ENCODE measurements around the gene EFNB2.

DNA sequence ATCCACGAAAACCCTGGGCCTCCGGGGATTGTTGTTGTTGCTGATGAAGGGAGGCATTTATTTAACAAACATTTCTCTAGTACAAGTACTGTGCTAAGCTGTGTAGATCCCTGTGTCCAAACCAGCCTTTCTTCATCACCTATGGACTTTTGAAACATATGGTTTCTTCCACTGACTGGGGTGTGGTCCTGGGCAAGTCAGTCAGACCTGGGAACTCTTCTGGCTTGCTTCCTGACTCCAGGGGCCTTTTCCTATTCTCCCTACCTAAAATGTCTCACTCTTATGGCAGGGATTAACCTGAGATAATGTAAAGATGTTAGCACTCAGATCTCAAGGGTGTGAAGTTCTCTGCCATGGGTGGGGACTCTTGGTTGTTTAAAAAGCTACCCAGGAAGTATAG, 46.8 kb downstream of the EFNB2 start:
- TF ChIP-seq POLR2AphosphoS5 (IDR thresholded peaks at IDR 0.05; ENCODE audit: low read depth, low read length): no peak
- TF ChIP-seq, protein P1, sequence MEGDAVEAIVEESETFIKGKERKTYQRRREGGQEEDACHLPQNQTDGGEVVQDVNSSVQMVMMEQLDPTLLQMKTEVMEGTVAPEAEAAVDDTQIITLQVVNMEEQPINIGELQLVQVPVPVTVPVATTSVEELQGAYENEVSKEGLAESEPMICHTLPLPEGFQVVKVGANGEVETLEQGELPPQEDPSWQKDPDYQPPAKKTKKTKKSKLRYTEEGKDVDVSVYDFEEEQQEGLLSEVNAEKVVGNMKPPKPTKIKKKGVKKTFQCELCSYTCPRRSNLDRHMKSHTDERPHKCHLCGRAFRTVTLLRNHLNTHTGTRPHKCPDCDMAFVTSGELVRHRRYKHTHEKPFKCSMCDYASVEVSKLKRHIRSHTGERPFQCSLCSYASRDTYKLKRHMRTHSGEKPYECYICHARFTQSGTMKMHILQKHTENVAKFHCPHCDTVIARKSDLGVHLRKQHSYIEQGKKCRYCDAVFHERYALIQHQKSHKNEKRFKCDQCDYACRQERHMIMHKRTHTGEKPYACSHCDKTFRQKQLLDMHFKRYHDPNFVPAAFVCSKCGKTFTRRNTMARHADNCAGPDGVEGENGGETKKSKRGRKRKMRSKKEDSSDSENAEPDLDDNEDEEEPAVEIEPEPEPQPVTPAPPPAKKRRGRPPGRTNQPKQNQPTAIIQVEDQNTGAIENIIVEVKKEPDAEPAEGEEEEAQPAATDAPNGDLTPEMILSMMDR (IDR thresholded peaks at IDR 0.05): no peak
